PC-3 (cell line): ENCODE measurements around the gene KCNK3.

Source experiments
- EZH2 ChIP-seq: fragments of 300-600 bp; sonication (generic); IDR thresholded peaks from one replicate; pipeline ENCODE4 v1.6.1; 2017; ENCODE audit warnings: antibody characterized with exemption, mild to moderate bottlenecking, low read length; ENCODE audit not compliant: unreplicated experiment
- TF ChIP-seq, protein P1 (sequence below): fragments of 300-600 bp; sonication (generic); conservative IDR thresholded peaks from 2 replicates; pipeline ENCODE4 v1.5.1; 2017; ENCODE audit warnings: antibody characterized with exemption, low read depth, mild to moderate bottlenecking, low read length

GRCh38 chr2:26679867-26680266 lies 12.7 kb upstream of the KCNK3 start:
- TF ChIP-seq, protein P1, sequence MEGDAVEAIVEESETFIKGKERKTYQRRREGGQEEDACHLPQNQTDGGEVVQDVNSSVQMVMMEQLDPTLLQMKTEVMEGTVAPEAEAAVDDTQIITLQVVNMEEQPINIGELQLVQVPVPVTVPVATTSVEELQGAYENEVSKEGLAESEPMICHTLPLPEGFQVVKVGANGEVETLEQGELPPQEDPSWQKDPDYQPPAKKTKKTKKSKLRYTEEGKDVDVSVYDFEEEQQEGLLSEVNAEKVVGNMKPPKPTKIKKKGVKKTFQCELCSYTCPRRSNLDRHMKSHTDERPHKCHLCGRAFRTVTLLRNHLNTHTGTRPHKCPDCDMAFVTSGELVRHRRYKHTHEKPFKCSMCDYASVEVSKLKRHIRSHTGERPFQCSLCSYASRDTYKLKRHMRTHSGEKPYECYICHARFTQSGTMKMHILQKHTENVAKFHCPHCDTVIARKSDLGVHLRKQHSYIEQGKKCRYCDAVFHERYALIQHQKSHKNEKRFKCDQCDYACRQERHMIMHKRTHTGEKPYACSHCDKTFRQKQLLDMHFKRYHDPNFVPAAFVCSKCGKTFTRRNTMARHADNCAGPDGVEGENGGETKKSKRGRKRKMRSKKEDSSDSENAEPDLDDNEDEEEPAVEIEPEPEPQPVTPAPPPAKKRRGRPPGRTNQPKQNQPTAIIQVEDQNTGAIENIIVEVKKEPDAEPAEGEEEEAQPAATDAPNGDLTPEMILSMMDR: no peak
- no peak for TF ChIP-seq EZH2
